Esophagus muscularis mucosa (tissue), 3 donors: ENCODE results near the gene SLC25A30.
"Not testable (repeated sequence)": the region's sequence is repeated elsewhere in the genome, so short reads cannot be mapped to it uniquely, and the experiment has no call there.

Experiments
- EP300 ChIP-seq: sonication (generic); formaldehyde crosslinking; IDR thresholded peaks from one replicate; pipeline ENCODE4 v1.6.1; 2017; ENCODE audit warnings: antibody characterized with exemption
- POLR2A ChIP-seq: fragments of 450-650 bp; IDR thresholded peaks from one replicate; pipeline ENCODE4 v1.6.1; 2017; ENCODE audit warnings: antibody characterized with exemption, moderate library complexity, mild to moderate bottlenecking, low read depth
- POLR2AphosphoS5 ChIP-seq, 2 donors: sonication (generic); formaldehyde crosslinking; IDR thresholded peaks; one replicate each; pipeline ENCODE4 v1.6.1; 2017; ENCODE audit warnings: antibody characterized with exemption in 2 of 2

DNA sequence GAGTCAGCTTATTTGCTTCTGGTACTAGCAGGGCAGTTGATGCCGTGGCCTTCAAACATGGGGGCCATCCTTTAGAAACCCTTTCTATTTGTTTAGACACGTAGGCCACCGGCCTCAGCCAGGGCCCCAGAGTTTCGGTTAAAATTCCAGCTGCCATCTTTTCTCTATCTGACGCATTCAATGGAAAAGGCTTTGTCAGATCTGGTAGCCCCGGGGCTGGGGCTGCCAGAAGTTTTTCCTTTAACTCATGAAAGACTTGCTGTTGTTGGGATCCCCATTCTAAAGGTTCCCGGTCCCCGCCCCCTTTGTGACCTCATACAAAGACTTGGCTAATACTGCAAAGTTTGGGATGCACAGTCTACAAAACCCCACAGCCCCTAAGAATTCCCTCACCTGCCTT is 41.5 kb downstream of the SLC25A30 start:
- TF ChIP-seq EP300; POLR2AphosphoS5 (IDR thresholded peaks at IDR 0.05); POLR2A: not testable (repeated sequence)
